NCI-H446 (cell line): Measurements from ENCODE around the gene GRN.
"Not testable (repeated sequence)": the region's sequence is repeated elsewhere in the genome, so short reads cannot be mapped to it uniquely, and the experiment has no call there.

Experiments used
- DNase-seq, 2 experiments: peaks; one replicate each; lab custom pipeline; 2025; lab: John Stamatoyannopoulos, UW

GRN gene

GRCh38 chr17:44361292-44362260 lies 16.5 kb downstream of the GRN start:
- peak in 1 of 2 experiments; percentile 7 for DNase-seq

GRCh38 chr17:44362459-44362948 lies 17.4 kb downstream of the GRN start:
- no peak for DNase-seq

- no peak for DNase-seq
Observed at GRCh38 chr17:44362949-44363612, 18.0 kb downstream of the GRN start.

GRCh38 chr17:44363613-44364159 lies 18.6 kb downstream of the GRN start, which contains the start of gene FAM171A2:
FAM171A2 (minus strand) TSS chr17:44363853; CDS start chr17:44363714, 139 bp downstream.
- peak in 1 of 2 experiments; percentile 64 for DNase-seq

GRCh38 chr17:44365051-44365450 lies 19.9 kb downstream of the GRN start:
- DNase-seq = not testable (repeated sequence)

GRCh38 chr17:44367231-44367979 lies 22.3 kb downstream of the GRN start:
- peak in 1 of 2 experiments; percentile 71 for DNase-seq

- DNase-seq = not testable (repeated sequence)
Observed at GRCh38 chr17:44368391-44369243, 23.5 kb downstream of the GRN start.

GRCh38 chr17:44369414-44370023 lies 24.4 kb downstream of the GRN start:
- DNase-seq = not testable (repeated sequence)

GRCh38 chr17:44372036-44372435 lies 26.9 kb downstream of the GRN start:
- no peak for DNase-seq

- no peak for DNase-seq
Observed at GRCh38 chr17:44374306-44375195, 29.4 kb downstream of the GRN start.

- no peak for DNase-seq
Observed at GRCh38 chr17:44375196-44376017, 30.3 kb downstream of the GRN start.

GRCh38 chr17:44376124-44376523 lies 31.0 kb downstream of the GRN start:
- DNase-seq = no peak

- DNase-seq = no peak
Observed at GRCh38 chr17:44376779-44377178, 31.7 kb downstream of the GRN start.

GRCh38 chr17:44378171-44378705 lies 33.1 kb downstream of the GRN start:
- DNase-seq = no peak

- DNase-seq = no peak
Observed at GRCh38 chr17:44379887-44380286, 34.8 kb downstream of the GRN start.

- no peak for DNase-seq
Observed at GRCh38 chr17:44380767-44381166, 35.7 kb downstream of the GRN start.

GRCh38 chr17:44381810-44382305 lies 36.8 kb downstream of the GRN start:
- no peak for DNase-seq

GRCh38 chr17:44382917-44383316 lies 37.8 kb downstream of the GRN start:
- DNase-seq = no peak
